Sigmoid colon (tissue), 7 donors: ENCODE results near the gene NUTM2G. TPM values are rescaled to one million over a fixed set of nuclear protein-coding genes. Genes with fewer than 3 reads are reported as not detected.
"Not testable (repeated sequence)": the region's sequence is repeated elsewhere in the genome, so short reads cannot be mapped to it uniquely, and the experiment has no call there.

ENCODE experiments used
- DNase-seq: peaks from one replicate; pipeline ENCODE4 v3.0.0-alpha.2; 2019
- H3K27ac ChIP-seq, 4 donors: fragments of 200-600 bp; sonication (generic); one replicate each; pipeline ENCODE4 v1.5.1; 2016 to 2019; ENCODE audit warnings: mild to moderate bottlenecking in 1 of 4
- H3K27me3 ChIP-seq, 3 donors: fragments of 200-600 bp; sonication (generic); one replicate each; pipeline ENCODE4 v1.5.1; 2019; ENCODE audit warnings: mild to moderate bottlenecking in 1 of 3
- H3K36me3 ChIP-seq, 4 donors: fragments of 200-600 bp; sonication (generic); one replicate each; pipeline ENCODE4 v1.5.1; 2016 to 2019
- H3K4me1 ChIP-seq, 4 donors: fragments of 200-600 bp; sonication (generic); one replicate each; pipeline ENCODE4 v1.5.1; 2017 to 2019
- H3K4me3 ChIP-seq, 4 donors: fragments of 200-600 bp; sonication (generic); one replicate each; pipeline ENCODE4 v1.5.1; 2017 to 2019; ENCODE audit warnings: mild to moderate bottlenecking in 2 of 4, moderate library complexity in 1 of 4
- H3K9me3 ChIP-seq, 4 donors: fragments of 200-600 bp in 3 of 4; sonication (generic) in 3 of 4; one replicate each; pipeline versions ENCODE4 v1.5.1 to v1.6.1; 2013 to 2019
- CTCF ChIP-seq, 4 experiments: fragments of 450-650 bp in 3 of 4; fragments of 200-600 bp in 1 of 4; IDR thresholded peaks; one replicate each; pipeline ENCODE4 v1.5.1; 2016 to 2019; ENCODE audit warnings: antibody characterized with exemption in 4 of 4, mild to moderate bottlenecking in 3 of 4, moderate library complexity in 2 of 4
- EP300 ChIP-seq, 4 donors: sonication (generic); formaldehyde crosslinking; IDR thresholded peaks; one replicate each; pipeline ENCODE4 v1.6.1; 2017; ENCODE audit warnings: antibody characterized with exemption in 4 of 4
- POLR2A ChIP-seq, 2 donors: fragments of 450-650 bp; IDR thresholded peaks; one replicate each; pipeline ENCODE4 v1.6.1; 2016; ENCODE audit warnings: antibody characterized with exemption in 2 of 2, mild to moderate bottlenecking in 2 of 2, moderate library complexity in 2 of 2
- POLR2AphosphoS5 ChIP-seq, 4 donors: sonication (generic); formaldehyde crosslinking; IDR thresholded peaks; one replicate each; pipeline ENCODE4 v1.6.1; 2017; ENCODE audit warnings: antibody characterized with exemption in 4 of 4
- WGBS, 2 donors: extraction: QIAGEN DNeasy Blood & Tissue Kit; methylation state at CpG; one replicate each; pipeline ENCODE4 v1.1.7; 2013; 5-methylcytosine and 5-hydroxymethylcytosine counted together
- intact Hi-C: fragments of 100-400 bp; cut with DNase I; formaldehyde crosslinking; loops from one replicate; pipeline ENCODE4 v1.15.1; 2023
- polyA plus RNA-seq, 3 donors: library from polyadenylated mRNA; stranded (reverse); fragments of 200-250 nt; gene quantifications; one replicate each; pipeline ENCODE4 v1.2.3, GENCODE V29; 2013
- total RNA-seq, 4 donors: library from RNA; depleted of rRNA; stranded (reverse); fragments of >200 nt; gene quantifications; one replicate each; pipeline ENCODE4 v1.1.0, GENCODE V29; 2016
- donor health status: healthy with polysubstance abuse.
- donor health status: Bipolar disorder and iron deficiency.
- donor health status: healthy.

Gene NUTM2G
- not detected for total RNA-seq
- polyA plus RNA-seq: under 1 TPM in 1 of 3 donors, not detected in 2; 0.23 TPM

GRCh38 chr9:96928543-96928942 is at the start of gene NUTM2G:
Gene NUTM2G (plus strand): TSS chr9:96928843. CDS start chr9:96929025, 182 bp downstream.
- not testable (repeated sequence) for H3K27ac ChIP-seq

GRCh38 chr9:96883922-96884321 is 44.7 kb upstream of the NUTM2G start:
- intact Hi-C loops: no loop called here
- H3K27ac ChIP-seq: no peak overlapping the region
- no peak overlapping the region for H3K4me3 ChIP-seq
- H3K36me3 ChIP-seq: no peaks in the 10 kb centered on the region
- H3K9me3 ChIP-seq: no peaks in the 10 kb centered on the region
- no peaks in the 10 kb centered on the region for H3K27me3 ChIP-seq
- no peaks in the 10 kb centered on the region for H3K4me1 ChIP-seq
- TF ChIP-seq POLR2AphosphoS5 (IDR thresholded peaks at IDR 0.05) (no peak), CTCF (IDR thresholded peaks at IDR 0.05) (no peak), EP300 (IDR thresholded peaks at IDR 0.05) (no peak), POLR2A (IDR thresholded peaks at IDR 0.05) (no peak)
- DNase-seq: no peak
- WGBS, 2 donors: 46 to 93% methylated on average over 1 of the region's 1 CpG

More at GRCh38 chr9:96928543-96928942, at the start of gene NUTM2G:
- DNase-seq, H3K4me1 ChIP-seq, H3K36me3 ChIP-seq, intact Hi-C loops, H3K27me3 ChIP-seq, H3K9me3 ChIP-seq, H3K4me3 ChIP-seq: not testable (repeated sequence)
- WGBS, 2 donors: no CpG with 5 or more reads among the region's 3 CpGs

- H3K4me1 ChIP-seq: no peaks in the 10 kb centered on the region
- no peaks in the 10 kb centered on the region for H3K36me3 ChIP-seq
- no peak overlapping the region for H3K27ac ChIP-seq
- intact Hi-C loops: no loop called here
- DNase-seq: no peak
- no peak overlapping the region for H3K4me3 ChIP-seq
- no peaks in the 10 kb centered on the region for H3K9me3 ChIP-seq
- TF ChIP-seq POLR2A (IDR thresholded peaks at IDR 0.05): no peak
- TF ChIP-seq CTCF (IDR thresholded peaks at IDR 0.05): no peak
- TF ChIP-seq EP300 (IDR thresholded peaks at IDR 0.05): no peak
- no peak for TF ChIP-seq POLR2AphosphoS5 (IDR thresholded peaks at IDR 0.05)
- WGBS, 2 donors: 57 to 78% methylated on average over 2 of the region's 2 CpGs
- no peaks in the 10 kb centered on the region for H3K27me3 ChIP-seq
These were observed 44.2 kb upstream of the NUTM2G start for GRCh38 chr9:96884443-96884842.

- no peaks in the 10 kb centered on the region for H3K9me3 ChIP-seq
- intact Hi-C loops: no loop called here
These were observed 43.2 kb upstream of the NUTM2G start for GRCh38 chr9:96885424-96885823.

GRCh38 chr9:96888591-96888990 is 40.1 kb upstream of the NUTM2G start:
- no peak overlapping the region for H3K4me3 ChIP-seq
- no peaks in the 10 kb centered on the region for H3K4me1 ChIP-seq
- TF ChIP-seq POLR2AphosphoS5 (IDR thresholded peaks at IDR 0.05) (no peak), POLR2A (IDR thresholded peaks at IDR 0.05) (no peak), CTCF (IDR thresholded peaks at IDR 0.05) (no peak), EP300 (IDR thresholded peaks at IDR 0.05) (no peak)
- H3K27ac ChIP-seq: no peak overlapping the region
- no peak for DNase-seq
- intact Hi-C loops: no loop called here
- H3K36me3 ChIP-seq: peaks cover 0 to 8% (median 0%) of the 10 kb centered on the region in 4 donors
- WGBS, 2 donors: 95 to 97% methylated on average over 4 of the region's 4 CpGs
- H3K27me3 ChIP-seq: no peaks in the 10 kb centered on the region
- H3K9me3 ChIP-seq: no peaks in the 10 kb centered on the region

More at GRCh38 chr9:96885424-96885823, 43.2 kb upstream of the NUTM2G start:
- peaks cover 0 to 3% (median 0%) of the 10 kb centered on the region in 4 donors for H3K36me3 ChIP-seq
- TF ChIP-seq EP300 (IDR thresholded peaks at IDR 0.05) (no peak), POLR2AphosphoS5 (IDR thresholded peaks at IDR 0.05) (no peak), POLR2A (IDR thresholded peaks at IDR 0.05) (no peak), CTCF (IDR thresholded peaks at IDR 0.05) (no peak)
- no peaks in the 10 kb centered on the region for H3K27me3 ChIP-seq
- no peaks in the 10 kb centered on the region for H3K4me1 ChIP-seq
- H3K27ac ChIP-seq: no peak overlapping the region
- H3K4me3 ChIP-seq: no peak overlapping the region
- no peak for DNase-seq
